Right cardiac atrium (tissue), 5 donors: ENCODE data around the gene KLHL13. TPM values are rescaled to one million over a fixed set of nuclear protein-coding genes. Genes with fewer than 3 reads are reported as not detected.
"Not testable (repeated sequence)": the region's sequence is repeated elsewhere in the genome, so short reads cannot be mapped to it uniquely, and the experiment has no call there.

Experiments
- ATAC-seq, 2 donors: fragments of 200-7000 bp; cut with Tn5 transposase; one replicate each; pipeline versions ENCODE4 v1.8.0 to v1.9.1; 2020; ENCODE audit warnings: moderate library complexity in 2 of 2, mild to moderate bottlenecking in 1 of 2
- DNase-seq, 3 donors: peaks; one replicate each; pipeline ENCODE4 v3.0.0-alpha.2; 2020
- H3K27ac ChIP-seq: one replicate; pipeline ENCODE4 v1.5.1; 2013; ENCODE audit warnings: mild to moderate bottlenecking, low read length, control low read depth, moderate library complexity
- H3K27me3 ChIP-seq: one replicate; pipeline ENCODE4 v1.6.1; 2013; ENCODE audit not compliant: control insufficient read depth, insufficient read depth
- H3K4me1 ChIP-seq: one replicate; pipeline ENCODE4 v1.6.1; 2013; ENCODE audit warnings: low read length; ENCODE audit not compliant: control insufficient read depth, insufficient read depth
- H3K4me3 ChIP-seq: one replicate; pipeline ENCODE4 v1.5.1; 2013; ENCODE audit warnings: low read length, control low read depth
- H3K9me3 ChIP-seq: one replicate; pipeline ENCODE4 v1.6.1; 2013; ENCODE audit warnings: low read length; ENCODE audit not compliant: control insufficient read depth
- WGBS: extraction: QIAGEN DNeasy Blood & Tissue Kit; methylation state at CpG from one replicate; pipeline ENCODE4 v1.1.7; 2013; 5-methylcytosine and 5-hydroxymethylcytosine counted together
- intact Hi-C, 4 donors: fragments of 100-400 bp; cut with DNase I; formaldehyde crosslinking; loops; one replicate each; pipeline versions ENCODE4 v1.11.0 to v1.14.0; 2022 to 2023
- long read RNA-seq, 4 donors: library from polyadenylated mRNA; unstranded; transcript quantifications; one replicate each; pipeline ENCODE4 v2.0.0, GENCODE V29; 2020 to 2021
- polyA plus RNA-seq: library from polyadenylated mRNA; stranded (reverse); fragments of 200-250 nt; gene quantifications from one replicate; pipeline ENCODE4 v1.2.3, GENCODE V29; 2013
- total RNA-seq, 4 donors: library from RNA; stranded (reverse); fragmentation: NEBNext Ultra II Directional; extraction: Animal tissue kit (Norgen Biotek cat#: 25700); gene quantifications; one replicate each; pipeline ENCODE4 v1.2.1, GENCODE V29; 2021
- donor health status: healthy with polysubstance abuse.
- donor health status: DM: no; HTN: yes; CAD: no.
- donor health status: DM: no; HTN: no; CAD: no.
- donor health status: DM: no; HTN: yes; CAD: no; lungs with severe emphysema.
- donor health status: DM: yes; HTN: yes; CAD: no.

KLHL13 gene
- total RNA-seq (10 to 100 TPM in 1 of 4 donors, 1 to 10 TPM in 3; 5.7 to 13.1 (median 6.8) TPM), polyA plus RNA-seq (4.0 TPM)
- long read RNA-seq, donor 1, transcript KLHL13-204 (7 exons, 3,256 nt): major isoform, 5 of 8 reads
- long read RNA-seq, donor 1, partial matches to known transcripts: 0 of 8 reads
- long read RNA-seq, donor 1, other reads (novel, unspliced or antisense): 1 of 8 reads
- long read RNA-seq, donor 2, transcript KLHL13-204 (7 exons, 3,256 nt): major isoform, 6 of 7 reads
- long read RNA-seq, donor 2, partial matches to known transcripts: 0 of 7 reads
- long read RNA-seq, donor 2, other reads (novel, unspliced or antisense): 0 of 7 reads
- long read RNA-seq, donor 3, transcript KLHL13-201 (7 exons, 3,972 nt): major isoform, 14 of 33 reads
- long read RNA-seq, donor 3, transcript KLHL13-204 (7 exons, 3,256 nt): minor isoform, 7 of 33 reads
- long read RNA-seq, donor 3, partial matches to known transcripts: 2 of 33 reads
- long read RNA-seq, donor 3, other reads (novel, unspliced or antisense): 9 of 33 reads
- long read RNA-seq, donor 4, partial matches to known transcripts: 0 of 5 reads
- long read RNA-seq, donor 4, other reads (novel, unspliced or antisense): 0 of 5 reads

GRCh38 chrX:118116713-118117550, at the start of gene KLHL13:
TSS of gene KLHL13 (minus strand) at chrX:118116810. CDS start at chrX:118028473, 88,337 bp downstream.
- intact Hi-C loops: no loop called here
- peak; percentile 49 to 77 (median 68) for DNase-seq
- WGBS: 1% methylated on average over 37 of the region's 42 CpGs

DNA sequence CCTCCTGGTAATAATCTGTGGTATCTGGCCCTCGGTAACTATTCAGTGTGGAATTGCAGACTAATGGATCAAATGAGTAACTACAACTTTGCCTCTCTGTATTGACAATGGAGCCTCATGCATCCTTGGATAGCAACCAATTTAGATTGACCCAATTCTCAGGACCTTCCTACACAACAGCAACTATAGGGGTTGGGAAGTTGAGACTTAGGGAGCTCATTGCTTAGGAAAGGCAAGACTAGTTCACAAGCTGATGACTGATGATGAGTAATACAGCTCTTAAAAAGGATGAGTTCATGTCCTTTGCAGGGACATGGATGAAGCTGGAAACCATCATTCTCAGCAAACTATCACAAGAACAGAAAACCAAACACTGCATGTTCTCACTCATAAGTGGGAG, 47.5 kb upstream of the KLHL13 start:
- no peak for DNase-seq
- 95% methylated on average over 1 of the region's 1 CpG for WGBS
- no peaks in the 10 kb centered on the region for H3K4me1 ChIP-seq
- H3K27me3 ChIP-seq: no peaks in the 10 kb centered on the region
- no peak overlapping the region for H3K4me3 ChIP-seq
- H3K27ac ChIP-seq: no peak overlapping the region
- ATAC-seq: no peak
- H3K9me3 ChIP-seq: no peaks in the 10 kb centered on the region
- intact Hi-C loops: no loop called here

More at GRCh38 chrX:118116713-118117550, at the start of gene KLHL13:
- no peaks in the 10 kb centered on the region for H3K9me3 ChIP-seq
- H3K4me3 ChIP-seq: peak within 1 kb of the TSS; percentile 43
- no peaks in the 10 kb centered on the region for H3K4me1 ChIP-seq
- peak within 1 kb of the TSS; percentile 8 for H3K27ac ChIP-seq
- ATAC-seq: peak; percentile 91 to 93
- H3K27me3 ChIP-seq: no peaks in the 10 kb centered on the region

DNA sequence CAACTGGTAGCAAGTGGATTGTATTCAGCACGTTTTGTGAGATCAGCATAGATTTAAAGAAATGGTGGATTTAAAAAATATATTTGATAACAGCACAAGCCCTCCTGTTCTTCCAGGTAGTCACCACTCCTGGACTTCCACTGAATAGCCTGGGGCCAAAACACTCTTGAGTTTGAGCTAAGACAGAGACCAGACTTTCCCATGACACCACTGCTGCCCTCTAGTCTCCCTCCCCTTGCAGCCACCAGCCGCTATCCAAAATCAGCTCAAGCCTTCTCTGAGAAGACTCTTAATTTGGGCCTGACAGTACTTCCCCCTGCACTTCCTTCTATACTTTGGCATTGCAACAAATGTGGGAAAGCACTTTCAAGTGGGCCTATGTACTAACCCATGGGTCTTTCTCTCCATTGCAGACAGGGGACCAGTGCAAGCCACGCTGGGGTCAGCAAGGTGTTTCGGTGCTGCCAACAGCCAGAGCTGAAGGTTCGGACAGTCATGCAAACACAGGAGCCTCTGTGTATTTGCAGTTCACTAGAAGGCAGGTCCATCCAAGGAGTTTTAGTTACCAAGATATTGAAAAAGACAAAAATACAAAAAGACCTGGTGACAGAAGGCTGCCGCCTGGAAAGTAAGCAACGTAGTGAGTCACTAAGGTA, 40.5 kb upstream of the KLHL13 start:
- Histone ChIP-seq H3K4me1 (no peaks in the 10 kb centered on the region), H3K9me3 (no peaks in the 10 kb centered on the region), H3K27me3 (no peaks in the 10 kb centered on the region), H3K27ac (no peak overlapping the region), H3K4me3 (no peak overlapping the region)
- ATAC-seq (no peak), DNase-seq (no peak)
- intact Hi-C loops: no loop called here
- 90% methylated on average over 7 of the region's 7 CpGs for WGBS

- 90% methylated on average over 6 of the region's 6 CpGs for WGBS
- H3K4me3 ChIP-seq: no peak overlapping the region
- ATAC-seq (no peak), DNase-seq (no peak)
- no peak overlapping the region for H3K27ac ChIP-seq
- intact Hi-C loops: no loop called here
- no peaks in the 10 kb centered on the region for H3K4me1 ChIP-seq
- H3K27me3 ChIP-seq: no peaks in the 10 kb centered on the region
- no peaks in the 10 kb centered on the region for H3K9me3 ChIP-seq
Observed at GRCh38 chrX:118156254-118156952, 39.8 kb upstream of the KLHL13 start.

- Histone ChIP-seq H3K27ac (no peak overlapping the region), H3K27me3 (no peaks in the 10 kb centered on the region), H3K4me1 (no peaks in the 10 kb centered on the region), H3K4me3 (no peak overlapping the region), H3K9me3 (no peaks in the 10 kb centered on the region)
- WGBS: 58% methylated on average over 1 of the region's 1 CpG
- intact Hi-C loops: no loop called here
- ATAC-seq: peak; percentile 39 to 70
- DNase-seq: no peak
Observed at GRCh38 chrX:118153270-118153669, 36.7 kb upstream of the KLHL13 start.

DNA sequence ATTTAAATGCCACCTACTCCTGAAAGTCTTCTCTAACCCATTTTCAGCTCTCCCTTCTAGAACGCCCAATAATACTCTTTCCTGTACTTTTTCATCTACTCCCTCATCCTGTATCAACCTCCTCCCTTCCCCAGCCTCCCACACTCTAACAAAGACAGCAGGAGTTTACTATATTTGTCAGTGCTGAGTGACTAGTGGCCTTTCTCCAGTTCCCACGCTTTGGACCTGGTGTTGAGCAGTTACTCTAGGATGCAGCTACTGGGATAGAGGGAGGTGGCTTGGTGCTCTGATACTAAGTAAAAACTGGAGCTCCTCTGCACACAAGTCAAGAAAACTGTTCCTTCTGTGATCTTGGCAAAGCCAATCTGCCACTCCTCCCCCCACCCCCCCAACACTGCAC, 36.1 kb upstream of the KLHL13 start:
- no peak for DNase-seq
- no peaks in the 10 kb centered on the region for H3K9me3 ChIP-seq
- intact Hi-C loops: no loop called here

GRCh38 chrX:118148737-118149136, 32.1 kb upstream of the KLHL13 start:
- H3K4me3 ChIP-seq: no peak overlapping the region
- DNase-seq (no peak), ATAC-seq (no peak)
- no peaks in the 10 kb centered on the region for H3K9me3 ChIP-seq
- WGBS: 100% methylated on average over 1 of the region's 1 CpG
- H3K4me1 ChIP-seq: no peaks in the 10 kb centered on the region
- intact Hi-C loops: no loop called here
- no peaks in the 10 kb centered on the region for H3K27me3 ChIP-seq
- no peak overlapping the region for H3K27ac ChIP-seq

More for the DNA sequence above, 36.1 kb upstream of the KLHL13 start:
- Histone ChIP-seq H3K4me3 (no peak overlapping the region), H3K27ac (no peak overlapping the region), H3K4me1 (no peaks in the 10 kb centered on the region), H3K27me3 (no peaks in the 10 kb centered on the region)
- WGBS: 24% methylated on average over 2 of the region's 2 CpGs
- peak; percentile 34 to 48 for ATAC-seq

- H3K27ac ChIP-seq, H3K4me1 ChIP-seq, intact Hi-C loops, ATAC-seq, H3K9me3 ChIP-seq, H3K27me3 ChIP-seq, H3K4me3 ChIP-seq, DNase-seq: not testable (repeated sequence)
- WGBS: 100% methylated on average over 3 of the region's 3 CpGs
Observed at GRCh38 chrX:118147771-118148170, 31.2 kb upstream of the KLHL13 start.

DNA sequence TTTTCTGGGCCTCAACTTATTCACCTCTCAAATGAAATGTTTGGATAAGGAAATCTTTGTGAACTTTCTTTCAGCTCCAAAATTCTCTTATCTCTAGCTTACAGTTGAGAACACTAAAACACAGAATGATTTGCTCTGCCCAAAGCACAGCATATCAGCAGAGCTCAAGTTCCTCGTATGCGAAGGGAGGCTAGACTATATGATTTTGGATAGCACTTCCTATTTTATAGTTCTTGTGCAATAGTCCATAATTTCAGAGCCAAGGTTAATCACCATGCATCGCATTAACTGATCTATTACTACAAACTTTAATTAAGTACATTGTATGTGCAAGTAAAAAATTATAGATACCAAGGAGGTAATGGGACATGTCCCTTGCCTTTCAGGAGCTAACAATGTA, 27.0 kb upstream of the KLHL13 start:
- no peaks in the 10 kb centered on the region for H3K4me1 ChIP-seq
- no peak overlapping the region for H3K27ac ChIP-seq
- no peaks in the 10 kb centered on the region for H3K27me3 ChIP-seq
- no peaks in the 10 kb centered on the region for H3K9me3 ChIP-seq
- intact Hi-C loops: no loop called here
- WGBS: 64% methylated on average over 3 of the region's 3 CpGs
- ATAC-seq (no peak), DNase-seq (no peak)
- no peak overlapping the region for H3K4me3 ChIP-seq

DNA sequence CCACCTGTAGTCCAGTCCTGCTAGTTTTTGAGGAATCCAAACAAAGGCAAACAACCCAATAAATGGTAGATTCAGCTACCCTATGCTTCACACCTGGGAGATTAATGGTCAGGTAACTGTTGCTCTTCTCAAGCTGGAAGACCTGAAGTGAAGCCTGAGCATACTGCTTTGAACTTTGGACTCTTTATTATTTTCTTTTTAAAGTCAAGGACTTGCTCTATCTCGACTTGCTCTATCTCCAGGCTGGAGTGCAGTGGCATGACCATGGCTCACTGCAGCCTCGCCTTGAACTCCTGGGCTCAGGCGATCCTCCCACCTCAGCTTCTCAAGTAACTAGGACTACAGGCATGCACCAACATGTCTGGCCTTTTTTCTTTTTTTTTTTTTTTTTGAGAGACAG, 14.7 kb upstream of the KLHL13 start:
- no peaks in the 10 kb centered on the region for H3K27me3 ChIP-seq
- ATAC-seq (no peak), DNase-seq (no peak)
- no peaks in the 10 kb centered on the region for H3K4me1 ChIP-seq
- H3K4me3 ChIP-seq: no peak overlapping the region
- no peak overlapping the region for H3K27ac ChIP-seq
- WGBS: 93% methylated on average over 3 of the region's 3 CpGs
- H3K9me3 ChIP-seq: no peaks in the 10 kb centered on the region
- intact Hi-C loops: no loop called here
